K562 (cell line): Measurements from ENCODE around the gene CMIP. TPM values are rescaled to one million over a fixed set of nuclear protein-coding genes. Genes with fewer than 3 reads are reported as not detected.

ENCODE experiments used
- C11orf30 ChIP-seq: fragments of 450-650 bp; IDR thresholded peaks from 2 replicates; pipeline ENCODE4 v1.6.1; 2016; ENCODE audit warnings: low read depth, mild to moderate bottlenecking
- FOS ChIP-seq: IDR thresholded peaks from 3 replicates; pipeline ENCODE4 v1.6.1; 2011; ENCODE audit not compliant: insufficient read length; ENCODE audit errors: extremely low read depth
- HIVEP1 ChIP-seq: fragments of 250-450 bp; sonication (Bioruptor Pico); IDR thresholded peaks from 2 replicates; pipeline ENCODE4 v1.4.0; 2020; ENCODE audit warnings: mild to moderate bottlenecking
- MTA1 ChIP-seq: fragments of 450-650 bp; IDR thresholded peaks from 2 replicates; pipeline ENCODE4 v1.6.1; 2017; ENCODE audit warnings: borderline replicate concordance
- MYBL2 ChIP-seq, 2 experiments: fragments of 450-650 bp in 1 of 2; sonication (generic) in 1 of 2; formaldehyde crosslinking in 1 of 2; IDR thresholded peaks; 2 replicates each; pipeline versions ENCODE4 v1.6.1 to v1.8.1; 2017 to 2022; ENCODE audit warnings: borderline replicate concordance in 1 of 2, inconsistent platforms in 1 of 2, low read depth in 1 of 2, mild to moderate bottlenecking in 1 of 2, missing genetic modification reagents in 1 of 2, moderate library complexity in 1 of 2
- POLR2B ChIP-seq: fragments of 450-650 bp; IDR thresholded peaks from 2 replicates; pipeline ENCODE4 v1.6.1; 2018; ENCODE audit warnings: low read depth; ENCODE audit not compliant: partially characterized antibody
- PRPF4 ChIP-seq: fragments of 200-400 bp; formaldehyde crosslinking; IDR thresholded peaks from one replicate; pipeline ENCODE4 v1.6.1; 2017; ENCODE audit warnings: low read length, low read depth, mild to moderate bottlenecking; ENCODE audit not compliant: insufficient read depth, poor library complexity, severe bottlenecking
- RAD21 ChIP-seq, 2 experiments: fragments of 250-450 bp in 1 of 2; fragments of 450-650 bp in 1 of 2; sonication (Bioruptor Pico) in 1 of 2; formaldehyde crosslinking in 1 of 2; IDR thresholded peaks in 1 of 2; conservative IDR thresholded peaks in 1 of 2; 2 replicates each; pipeline versions ENCODE4 v1.4.0 to v1.8.0; 2020 to 2022; ENCODE audit warnings: mild to moderate bottlenecking in 2 of 2, moderate library complexity in 1 of 2
- RBM15 ChIP-seq: fragments of 200-400 bp; formaldehyde crosslinking; IDR thresholded peaks from 2 replicates; pipeline ENCODE4 v1.6.1; 2018; ENCODE audit warnings: mild to moderate bottlenecking, low read length, moderate library complexity; ENCODE audit not compliant: insufficient read depth
- RBM25 ChIP-seq: fragments of 200-400 bp; formaldehyde crosslinking; IDR thresholded peaks from 2 replicates; pipeline ENCODE4 v1.6.1; 2018; ENCODE audit warnings: low read length, low read depth, moderate library complexity; ENCODE audit not compliant: severe bottlenecking
- RUNX1 ChIP-seq: sonication (generic); IDR thresholded peaks from 2 replicates; pipeline ENCODE4 v1.6.1; 2016; ENCODE audit warnings: antibody characterized with exemption, low read depth
- SLC30A9 ChIP-seq: fragments of 250-450 bp; sonication (Bioruptor Pico); IDR thresholded peaks from 2 replicates; pipeline ENCODE4 v1.8.0; 2022; ENCODE audit warnings: mild to moderate bottlenecking, moderate library complexity
- SMARCB1 ChIP-seq: IDR thresholded peaks from 2 replicates; pipeline ENCODE4 v1.6.1; 2011; ENCODE audit warnings: improper control_type of control experiment, low read depth; ENCODE audit not compliant: insufficient read length
- SPI1 ChIP-seq: IDR thresholded peaks from 2 replicates; pipeline ENCODE4 v1.6.1; 2011; ENCODE audit warnings: low read depth, low read length, control low read depth, borderline replicate concordance
- SRSF3 ChIP-seq: fragments of 200-400 bp; formaldehyde crosslinking; IDR thresholded peaks from 2 replicates; pipeline ENCODE4 v1.6.1; 2016; ENCODE audit warnings: mild to moderate bottlenecking, low read length, moderate library complexity; ENCODE audit not compliant: insufficient read depth
- ZFP36 ChIP-seq: fragments of 150-350 bp; IDR thresholded peaks from 2 replicates; pipeline ENCODE4 v1.6.1; 2018; ENCODE audit warnings: low read length, low read depth; ENCODE audit not compliant: partially characterized antibody
- ZNF134 ChIP-seq: fragments of 250-450 bp; sonication (Bioruptor Pico); conservative IDR thresholded peaks from 2 replicates; pipeline ENCODE4 v1.4.0; 2020
- ZNF274 ChIP-seq: IDR thresholded peaks from 2 replicates; pipeline ENCODE4 v1.6.1; 2011; ENCODE audit warnings: low read depth, mild to moderate bottlenecking, low read length, moderate library complexity, borderline replicate concordance
- ZNF444 ChIP-seq: fragments of 250-450 bp; sonication (Bioruptor Pico); IDR thresholded peaks from 2 replicates; pipeline ENCODE4 v1.4.0; 2020; ENCODE audit warnings: mild to moderate bottlenecking, moderate library complexity
- polyA plus RNA-seq, 8 experiments: library from polyadenylated mRNA; depleted of rRNA in 4 of 8; stranded (reverse) in 5 of 8; unstranded in 3 of 8; fragments of >200 nt; fragmentation: Nextera tagmentation in 2 of 8; fragmentation: Illumina TruSeq in 1 of 8; extraction: Ambion mirVana in 2 of 8; extraction: Trizol in 1 of 8; gene quantifications; 2 replicates each; pipeline versions ENCODE4 v1.2.1 to v1.2.3, GENCODE V29; 2011 to 2014; ENCODE audit warnings: inconsistent platforms in 1 of 8, missing spikeins in 1 of 8
- total RNA-seq, 7 experiments: library from RNA; depleted of rRNA in 6 of 7; stranded (reverse); fragments of >200 nt in 6 of 7; fragmentation: Illumina TruSeq in 2 of 7; extraction: Trizol in 2 of 7; gene quantifications; 2 replicates each; pipeline versions ENCODE4 v1.2.1 to v1.2.3, GENCODE V29; 2011 to 2021; ENCODE audit warnings: low replicate concordance in 1 of 7
- TF ChIP-seq, protein P1 (sequence below): fragments of 200-800 bp; sonication (Bioruptor generic); IDR thresholded peaks from 2 replicates; pipeline ENCODE4 v1.6.1; 2016; ENCODE audit warnings: missing genetic modification characterization, missing compliant biosample characterization
- TF ChIP-seq, protein P2 (sequence below), 3 experiments: IDR thresholded peaks in 2 of 3; conservative IDR thresholded peaks in 1 of 3; 2 replicates each; pipeline ENCODE4 v1.5.1; 2011 to 2012; ENCODE audit warnings: low read length in 3 of 3, mild to moderate bottlenecking in 3 of 3, control low read depth in 2 of 3, improper control_type of control experiment in 1 of 3, inconsistent platforms in 1 of 3, low read depth in 1 of 3, mixed read lengths in 1 of 3, moderate library complexity in 1 of 3; ENCODE audit not compliant: insufficient read depth in 2 of 3

The CMIP gene
- total and polyA plus RNA-seq, 9 of the 15 experiments (the other 6 are each of a cell fraction or from before 2014, with no cell fraction given) = 0.94 to 82.5 (median 10.3) TPM

DNA sequence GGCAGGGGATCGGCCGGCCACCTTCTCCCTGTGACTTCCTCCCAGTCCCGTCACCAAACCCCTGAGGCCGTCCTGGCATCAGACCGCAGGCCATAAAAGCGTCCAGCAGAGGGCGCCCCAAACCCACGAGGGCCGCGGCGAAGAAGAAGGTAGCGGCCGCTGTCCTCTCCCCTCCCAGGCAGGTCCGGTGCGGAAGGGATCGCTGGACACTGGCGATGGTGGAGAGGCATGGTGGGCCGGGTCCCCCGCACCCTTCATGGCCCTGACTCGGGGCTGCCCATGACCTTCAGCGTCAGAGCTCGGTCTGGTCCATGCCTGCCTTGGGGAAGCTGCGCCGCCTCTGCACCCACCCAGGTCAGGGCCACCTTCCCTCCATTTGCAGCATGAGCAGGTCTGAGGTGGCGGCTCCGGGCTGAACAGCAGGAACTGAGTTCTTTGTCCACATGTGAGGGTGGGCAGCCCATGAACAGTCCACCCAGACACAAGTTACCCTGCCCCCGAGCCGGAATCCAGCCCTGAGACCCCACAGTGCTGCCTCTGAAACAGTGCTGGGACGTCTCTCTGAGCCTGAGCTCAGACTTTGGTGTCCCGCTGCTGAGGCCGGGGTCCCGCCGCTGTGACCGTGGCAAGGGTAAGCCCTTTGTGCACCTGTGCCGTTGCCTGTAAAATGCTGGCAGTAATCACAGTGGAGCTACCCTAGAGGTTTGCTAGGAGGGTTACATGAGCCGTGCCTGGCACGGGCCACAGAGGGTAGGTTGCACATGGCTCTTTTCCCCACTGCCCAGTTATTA lies 40.8 kb upstream of the CMIP start (continued):
- TF ChIP-seq FOS (no peak), RAD21 (CRISPR knock-in tag; conservative IDR thresholded peaks at IDR 0.05 in 1 of 2, IDR thresholded peaks at IDR 0.05 in 1 of 2) (peak; percentile 99 to 100), MTA1 (no peak), ZNF274 (no peak), RBM15 (no peak), MYBL2 (IDR thresholded peaks at IDR 0.05; ENCODE audit: low read depth) (no peak), MYBL2 (CRISPR knock-in tag; IDR thresholded peaks at IDR 0.05; ENCODE audit: borderline replicate concordance) (no peak), POLR2B (no peak), SPI1 (peak; percentile 89), ZNF134 (CRISPR knock-in tag) (no peak), SLC30A9 (no peak), ZFP36 (peak; percentile 87), SRSF3 (no peak), PRPF4 (no peak), SMARCB1 (no peak), RBM25 (no peak), C11orf30 (no peak), HIVEP1 (CRISPR knock-in tag) (no peak), RUNX1 (peak; percentile 31; the same call in 1 of the 2 replicates), ZNF444 (CRISPR knock-in tag) (no peak)
- TF ChIP-seq, protein P1, sequence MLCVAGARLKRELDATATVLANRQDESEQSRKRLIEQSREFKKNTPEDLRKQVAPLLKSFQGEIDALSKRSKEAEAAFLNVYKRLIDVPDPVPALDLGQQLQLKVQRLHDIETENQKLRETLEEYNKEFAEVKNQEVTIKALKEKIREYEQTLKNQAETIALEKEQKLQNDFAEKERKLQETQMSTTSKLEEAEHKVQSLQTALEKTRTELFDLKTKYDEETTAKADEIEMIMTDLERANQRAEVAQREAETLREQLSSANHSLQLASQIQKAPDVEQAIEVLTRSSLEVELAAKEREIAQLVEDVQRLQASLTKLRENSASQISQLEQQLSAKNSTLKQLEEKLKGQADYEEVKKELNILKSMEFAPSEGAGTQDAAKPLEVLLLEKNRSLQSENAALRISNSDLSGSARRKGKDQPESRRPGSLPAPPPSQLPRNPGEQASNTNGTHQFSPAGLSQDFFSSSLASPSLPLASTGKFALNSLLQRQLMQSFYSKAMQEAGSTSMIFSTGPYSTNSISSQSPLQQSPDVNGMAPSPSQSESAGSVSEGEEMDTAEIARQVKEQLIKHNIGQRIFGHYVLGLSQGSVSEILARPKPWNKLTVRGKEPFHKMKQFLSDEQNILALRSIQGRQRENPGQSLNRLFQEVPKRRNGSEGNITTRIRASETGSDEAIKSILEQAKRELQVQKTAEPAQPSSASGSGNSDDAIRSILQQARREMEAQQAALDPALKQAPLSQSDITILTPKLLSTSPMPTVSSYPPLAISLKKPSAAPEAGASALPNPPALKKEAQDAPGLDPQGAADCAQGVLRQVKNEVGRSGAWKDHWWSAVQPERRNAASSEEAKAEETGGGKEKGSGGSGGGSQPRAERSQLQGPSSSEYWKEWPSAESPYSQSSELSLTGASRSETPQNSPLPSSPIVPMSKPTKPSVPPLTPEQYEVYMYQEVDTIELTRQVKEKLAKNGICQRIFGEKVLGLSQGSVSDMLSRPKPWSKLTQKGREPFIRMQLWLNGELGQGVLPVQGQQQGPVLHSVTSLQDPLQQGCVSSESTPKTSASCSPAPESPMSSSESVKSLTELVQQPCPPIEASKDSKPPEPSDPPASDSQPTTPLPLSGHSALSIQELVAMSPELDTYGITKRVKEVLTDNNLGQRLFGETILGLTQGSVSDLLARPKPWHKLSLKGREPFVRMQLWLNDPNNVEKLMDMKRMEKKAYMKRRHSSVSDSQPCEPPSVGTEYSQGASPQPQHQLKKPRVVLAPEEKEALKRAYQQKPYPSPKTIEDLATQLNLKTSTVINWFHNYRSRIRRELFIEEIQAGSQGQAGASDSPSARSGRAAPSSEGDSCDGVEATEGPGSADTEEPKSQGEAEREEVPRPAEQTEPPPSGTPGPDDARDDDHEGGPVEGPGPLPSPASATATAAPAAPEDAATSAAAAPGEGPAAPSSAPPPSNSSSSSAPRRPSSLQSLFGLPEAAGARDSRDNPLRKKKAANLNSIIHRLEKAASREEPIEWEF (CRISPR knock-in tag) = no peak
- TF ChIP-seq, protein P2, sequence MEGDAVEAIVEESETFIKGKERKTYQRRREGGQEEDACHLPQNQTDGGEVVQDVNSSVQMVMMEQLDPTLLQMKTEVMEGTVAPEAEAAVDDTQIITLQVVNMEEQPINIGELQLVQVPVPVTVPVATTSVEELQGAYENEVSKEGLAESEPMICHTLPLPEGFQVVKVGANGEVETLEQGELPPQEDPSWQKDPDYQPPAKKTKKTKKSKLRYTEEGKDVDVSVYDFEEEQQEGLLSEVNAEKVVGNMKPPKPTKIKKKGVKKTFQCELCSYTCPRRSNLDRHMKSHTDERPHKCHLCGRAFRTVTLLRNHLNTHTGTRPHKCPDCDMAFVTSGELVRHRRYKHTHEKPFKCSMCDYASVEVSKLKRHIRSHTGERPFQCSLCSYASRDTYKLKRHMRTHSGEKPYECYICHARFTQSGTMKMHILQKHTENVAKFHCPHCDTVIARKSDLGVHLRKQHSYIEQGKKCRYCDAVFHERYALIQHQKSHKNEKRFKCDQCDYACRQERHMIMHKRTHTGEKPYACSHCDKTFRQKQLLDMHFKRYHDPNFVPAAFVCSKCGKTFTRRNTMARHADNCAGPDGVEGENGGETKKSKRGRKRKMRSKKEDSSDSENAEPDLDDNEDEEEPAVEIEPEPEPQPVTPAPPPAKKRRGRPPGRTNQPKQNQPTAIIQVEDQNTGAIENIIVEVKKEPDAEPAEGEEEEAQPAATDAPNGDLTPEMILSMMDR (IDR thresholded peaks at IDR 0.05 in 2 of 3, conservative IDR thresholded peaks at IDR 0.05 in 1 of 3; ENCODE audit: insufficient read depth in 2 of 3, low read depth in 1 of 3, low read length in 3 of 3) = peak; percentile 96 to 98 (median 98)
